Transverse colon (tissue), 4 donors: ENCODE data around the gene SPTBN5.

ENCODE experiments used
- CTCF ChIP-seq, 5 experiments: fragments of 200-600 bp in 3 of 5; fragments of 450-650 bp in 2 of 5; sonication (generic) in 3 of 5; IDR thresholded peaks; 1 replicate in 2 of 5; 2 replicates in 3 of 5; pipeline ENCODE4 v1.5.1; 2016 to 2017; ENCODE audit warnings: antibody characterized with exemption in 5 of 5, inconsistent platforms in 3 of 5, mild to moderate bottlenecking in 2 of 5, moderate library complexity in 1 of 5
- EP300 ChIP-seq: sonication (generic); formaldehyde crosslinking; IDR thresholded peaks from one replicate; pipeline ENCODE4 v1.6.1; 2017; ENCODE audit warnings: antibody characterized with exemption, low read depth
- POLR2A ChIP-seq: fragments of 450-650 bp; IDR thresholded peaks from one replicate; pipeline ENCODE4 v1.6.1; 2016; ENCODE audit warnings: antibody characterized with exemption, mild to moderate bottlenecking, moderate library complexity
- POLR2AphosphoS5 ChIP-seq, 3 donors: sonication (generic); formaldehyde crosslinking; IDR thresholded peaks; one replicate each; pipeline ENCODE4 v1.6.1; 2016; ENCODE audit warnings: antibody characterized with exemption in 3 of 3

- TF ChIP-seq CTCF (IDR thresholded peaks at IDR 0.05) (no peak), POLR2A (no peak), POLR2AphosphoS5 (IDR thresholded peaks at IDR 0.05) (no peak), EP300 (no peak)
Measured at GRCh38 chr15:41935566-41936020, 41.7 kb upstream of the SPTBN5 start.
